ENCODE data around the gene CDC14C.

DNA sequence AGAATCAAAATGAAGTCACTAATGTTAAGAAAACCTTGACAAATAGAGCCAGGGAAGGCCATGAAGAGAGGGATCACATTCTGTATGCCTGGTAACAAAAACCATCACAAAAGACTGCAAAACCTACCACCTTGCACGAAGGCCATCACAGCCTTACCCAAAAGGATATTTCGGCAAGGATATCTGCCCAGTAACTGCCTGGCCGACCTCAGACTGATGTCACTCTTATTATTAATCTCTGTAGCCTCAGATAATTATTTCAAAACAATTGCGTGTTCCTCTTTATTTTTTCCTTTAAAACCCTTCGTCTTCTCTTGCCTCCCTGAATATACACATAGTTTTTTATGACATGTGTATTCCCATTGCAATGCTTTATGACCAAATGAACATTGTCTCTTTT is 52.5 kb downstream of the CDC14C start:
- TF ChIP-seq, protein P1, sequence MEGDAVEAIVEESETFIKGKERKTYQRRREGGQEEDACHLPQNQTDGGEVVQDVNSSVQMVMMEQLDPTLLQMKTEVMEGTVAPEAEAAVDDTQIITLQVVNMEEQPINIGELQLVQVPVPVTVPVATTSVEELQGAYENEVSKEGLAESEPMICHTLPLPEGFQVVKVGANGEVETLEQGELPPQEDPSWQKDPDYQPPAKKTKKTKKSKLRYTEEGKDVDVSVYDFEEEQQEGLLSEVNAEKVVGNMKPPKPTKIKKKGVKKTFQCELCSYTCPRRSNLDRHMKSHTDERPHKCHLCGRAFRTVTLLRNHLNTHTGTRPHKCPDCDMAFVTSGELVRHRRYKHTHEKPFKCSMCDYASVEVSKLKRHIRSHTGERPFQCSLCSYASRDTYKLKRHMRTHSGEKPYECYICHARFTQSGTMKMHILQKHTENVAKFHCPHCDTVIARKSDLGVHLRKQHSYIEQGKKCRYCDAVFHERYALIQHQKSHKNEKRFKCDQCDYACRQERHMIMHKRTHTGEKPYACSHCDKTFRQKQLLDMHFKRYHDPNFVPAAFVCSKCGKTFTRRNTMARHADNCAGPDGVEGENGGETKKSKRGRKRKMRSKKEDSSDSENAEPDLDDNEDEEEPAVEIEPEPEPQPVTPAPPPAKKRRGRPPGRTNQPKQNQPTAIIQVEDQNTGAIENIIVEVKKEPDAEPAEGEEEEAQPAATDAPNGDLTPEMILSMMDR (IDR thresholded peaks at IDR 0.05) = no peak
- TF ChIP-seq POLR2A (IDR thresholded peaks at IDR 0.05) (no peak), POLR2AphosphoS5 (IDR thresholded peaks at IDR 0.05) (no peak), EP300 (IDR thresholded peaks at IDR 0.05) (no peak)

Measured in sigmoid colon (tissue), 4 donors.